CD4-positive, alpha-beta T cell (primary cell): Measurements from ENCODE around the gene HPS1. TPM values are rescaled to one million over a fixed set of nuclear protein-coding genes. Genes with fewer than 3 reads are reported as not detected.

Experiments used
- ATAC-seq: fragments of 200-7000 bp; cut with Tn5 transposase; one replicate; pipeline ENCODE4 v1.10.0; 2022; ENCODE audit warnings: mild to moderate bottlenecking; ENCODE audit not compliant: poor library complexity
- CTCF ChIA-PET: fragments of 350-600 bp; sonication (Branson Sonifier 250); formaldehyde crosslinking; loops from one replicate; lab custom pipeline; 2021; ENCODE audit warnings: antibody characterized with exemption, inconsistent platforms; lab: Charles Lee
- POLR2A ChIA-PET: fragments of 350-600 bp; sonication (Branson Sonifier 250); formaldehyde crosslinking; loops from one replicate; lab custom pipeline; 2021; ENCODE audit warnings: antibody characterized with exemption, inconsistent platforms; lab: Charles Lee
- DNase-seq, 14 experiments: peaks; one replicate each; pipeline ENCODE4 v3.0.0-alpha.2; 2013 to 2020; ENCODE audit warnings: mixed read lengths in 2 of 14
- H3K27ac ChIP-seq, 2 donors: one replicate each; pipeline versions ENCODE4 v1.5.1 to v1.7.0; 2013; ENCODE audit warnings: low read length in 2 of 2, low read depth in 1 of 2, mild to moderate bottlenecking in 1 of 2
- H3K27me3 ChIP-seq, 2 experiments: 1 replicate in 1 of 2; 2 replicates in 1 of 2; pipeline versions ENCODE4 v1.6.1 to v1.7.0; 2013; ENCODE audit warnings: low read length in 2 of 2, control low read depth in 1 of 2, mild to moderate bottlenecking in 1 of 2, moderate library complexity in 1 of 2; ENCODE audit not compliant: insufficient read depth in 2 of 2, control insufficient read depth in 1 of 2
- H3K36me3 ChIP-seq: one replicate; pipeline ENCODE4 v1.6.1; 2013; ENCODE audit warnings: low read length, control low read depth; ENCODE audit not compliant: insufficient read depth
- H3K4me1 ChIP-seq: one replicate; pipeline ENCODE4 v1.6.1; 2013; ENCODE audit warnings: low read length, control low read depth; ENCODE audit not compliant: insufficient read depth
- H3K4me3 ChIP-seq: one replicate; pipeline ENCODE4 v1.5.1; 2013; ENCODE audit warnings: mild to moderate bottlenecking, low read length, moderate library complexity
- H3K9me3 ChIP-seq, 2 experiments: 1 replicate in 1 of 2; 2 replicates in 1 of 2; pipeline versions ENCODE4 v1.6.1 to v1.7.0; 2013; ENCODE audit warnings: low read length in 2 of 2, mild to moderate bottlenecking in 2 of 2, control low read depth in 1 of 2, moderate library complexity in 1 of 2; ENCODE audit not compliant: control insufficient read depth in 1 of 2, insufficient read depth in 1 of 2
- H3K27ac Mint-ChIP-seq: one replicate; pipeline ENCODE4 v1.8.0; 2020; ENCODE audit warnings: mixed read lengths
- H3K27me3 Mint-ChIP-seq: one replicate; pipeline ENCODE4 v1.8.0; 2021; ENCODE audit warnings: mixed read lengths
- H3K36me3 Mint-ChIP-seq: one replicate; pipeline ENCODE4 v1.8.0; 2021; ENCODE audit warnings: low read depth, mixed read lengths
- H3K4me1 Mint-ChIP-seq: one replicate; pipeline ENCODE4 v1.8.0; 2021; ENCODE audit warnings: low read depth, mixed read lengths
- H3K4me3 Mint-ChIP-seq: one replicate; pipeline ENCODE4 v1.8.0; 2020; ENCODE audit warnings: mild to moderate bottlenecking, mixed read lengths
- H3K9me3 Mint-ChIP-seq: one replicate; pipeline ENCODE4 v1.8.0; 2020; ENCODE audit warnings: mixed read lengths
- intact Hi-C, 2 experiments: fragments of 100-400 bp; cut with DNase I in 1 of 2; cut with micrococcal nuclease in 1 of 2; formaldehyde crosslinking; loops; one replicate each; pipeline versions ENCODE4 v1.15.1 to v1.9.0; 2023 to 2025; cut with DNase I, micrococcal nuclease
- total RNA-seq, 174 experiments: library from RNA in 2 of 174; stranded (reverse) in 2 of 174; gene quantifications; one replicate each; pipeline ENCODE4 v1.2.3 and lab custom pipeline; 2021 to 2026
- TF ChIP-seq, protein P1 (sequence below): fragments of 200-600 bp; IDR thresholded peaks from one replicate; pipeline ENCODE4 v1.8.0; 2022; ENCODE audit warnings: antibody characterized with exemption, mild to moderate bottlenecking

HPS1 gene
- total RNA-seq, 2 experiments from 2014 or later = 49.8 to 50.5 TPM

DNA sequence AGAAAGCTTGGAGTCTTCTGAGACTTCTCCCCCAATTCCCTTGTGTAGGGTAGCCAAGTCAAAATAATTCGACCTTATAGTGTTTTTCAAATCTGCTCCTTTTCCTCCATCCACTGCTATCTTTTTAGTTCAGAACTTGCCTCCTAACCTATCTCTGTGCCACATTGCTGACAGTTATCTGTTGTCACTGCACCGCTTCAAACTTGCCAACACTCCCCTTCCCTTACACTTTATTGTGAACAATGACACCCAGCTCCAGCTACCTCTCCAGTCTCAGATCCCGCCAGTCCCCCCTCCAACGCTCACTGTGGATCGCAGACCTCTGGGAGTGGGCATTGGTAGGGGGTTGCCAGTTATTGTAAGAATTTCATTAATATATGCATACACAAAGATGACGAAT, 16.3 kb upstream of the HPS1 start:
- DNase-seq (no peak), ATAC-seq (no peak)
- Histone ChIP-seq H3K9me3 (no peaks in the 10 kb centered on the region), H3K27ac (no peak overlapping the region), H3K4me1 (peaks cover 1% of the 10 kb centered on the region), H3K27me3 (peaks cover 0 to 6% of the 10 kb centered on the region in 2 experiments), H3K36me3 (no peaks in the 10 kb centered on the region), H3K4me3 (no peak overlapping the region)
- ChIA-PET POLR2A (no interaction called here), CTCF (no interaction called here)
- peaks cover 6% of the 10 kb centered on the region for H3K4me1 Mint-ChIP-seq
- peaks cover 23% of the 10 kb centered on the region for H3K27me3 Mint-ChIP-seq
- no peak overlapping the region for H3K4me3 Mint-ChIP-seq
- no peaks in the 10 kb centered on the region for H3K9me3 Mint-ChIP-seq
- H3K36me3 Mint-ChIP-seq = no peaks in the 10 kb centered on the region
- intact Hi-C loops = loop anchor here (10.0 kb wide), 3 partner anchors 932 to 1152 kb away; partner anchors contain the start of gene GOT1 (in 1 of the 2)
- H3K27ac Mint-ChIP-seq = no peak overlapping the region
- TF ChIP-seq, protein P1, sequence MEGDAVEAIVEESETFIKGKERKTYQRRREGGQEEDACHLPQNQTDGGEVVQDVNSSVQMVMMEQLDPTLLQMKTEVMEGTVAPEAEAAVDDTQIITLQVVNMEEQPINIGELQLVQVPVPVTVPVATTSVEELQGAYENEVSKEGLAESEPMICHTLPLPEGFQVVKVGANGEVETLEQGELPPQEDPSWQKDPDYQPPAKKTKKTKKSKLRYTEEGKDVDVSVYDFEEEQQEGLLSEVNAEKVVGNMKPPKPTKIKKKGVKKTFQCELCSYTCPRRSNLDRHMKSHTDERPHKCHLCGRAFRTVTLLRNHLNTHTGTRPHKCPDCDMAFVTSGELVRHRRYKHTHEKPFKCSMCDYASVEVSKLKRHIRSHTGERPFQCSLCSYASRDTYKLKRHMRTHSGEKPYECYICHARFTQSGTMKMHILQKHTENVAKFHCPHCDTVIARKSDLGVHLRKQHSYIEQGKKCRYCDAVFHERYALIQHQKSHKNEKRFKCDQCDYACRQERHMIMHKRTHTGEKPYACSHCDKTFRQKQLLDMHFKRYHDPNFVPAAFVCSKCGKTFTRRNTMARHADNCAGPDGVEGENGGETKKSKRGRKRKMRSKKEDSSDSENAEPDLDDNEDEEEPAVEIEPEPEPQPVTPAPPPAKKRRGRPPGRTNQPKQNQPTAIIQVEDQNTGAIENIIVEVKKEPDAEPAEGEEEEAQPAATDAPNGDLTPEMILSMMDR = no peak

DNA sequence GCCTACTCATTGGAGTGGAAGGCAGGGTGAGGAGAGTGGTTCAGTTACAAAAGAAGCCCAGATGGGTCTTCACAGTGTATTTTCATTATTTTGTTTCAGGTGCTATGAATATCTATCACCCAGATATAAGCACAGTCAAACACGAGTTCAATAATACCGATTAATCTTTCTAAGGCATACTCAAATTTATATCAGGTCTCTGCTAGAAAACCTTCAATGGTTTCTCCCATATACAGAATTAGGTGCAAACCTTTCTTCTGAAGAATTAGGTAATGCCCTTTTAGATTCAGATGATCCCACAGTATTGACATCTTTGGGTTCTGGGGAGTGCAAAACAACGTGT, 14.7 kb upstream of the HPS1 start:
- Histone ChIP-seq H3K27me3 (peaks cover 0 to 12% of the 10 kb centered on the region in 2 experiments), H3K36me3 (no peaks in the 10 kb centered on the region), H3K9me3 (no peaks in the 10 kb centered on the region), H3K4me3 (no peak overlapping the region), H3K4me1 (no peaks in the 10 kb centered on the region), H3K27ac (no peak overlapping the region)
- TF ChIP-seq, protein P1 = no peak
- Mint-ChIP-seq H3K4me1 (no peaks in the 10 kb centered on the region), H3K9me3 (no peaks in the 10 kb centered on the region), H3K36me3 (no peaks in the 10 kb centered on the region), H3K4me3 (no peak overlapping the region), H3K27ac (no peak overlapping the region), H3K27me3 (peaks cover 25% of the 10 kb centered on the region)
- ChIA-PET POLR2A (no interaction called here), CTCF (no interaction called here)
- intact Hi-C loops = loop anchor here (10.0 kb wide), 3 partner anchors 933 to 1153 kb away; partner anchors contain the start of gene GOT1 (in 1 of the 2)
- ATAC-seq = no peak
- no peak for DNase-seq

DNA sequence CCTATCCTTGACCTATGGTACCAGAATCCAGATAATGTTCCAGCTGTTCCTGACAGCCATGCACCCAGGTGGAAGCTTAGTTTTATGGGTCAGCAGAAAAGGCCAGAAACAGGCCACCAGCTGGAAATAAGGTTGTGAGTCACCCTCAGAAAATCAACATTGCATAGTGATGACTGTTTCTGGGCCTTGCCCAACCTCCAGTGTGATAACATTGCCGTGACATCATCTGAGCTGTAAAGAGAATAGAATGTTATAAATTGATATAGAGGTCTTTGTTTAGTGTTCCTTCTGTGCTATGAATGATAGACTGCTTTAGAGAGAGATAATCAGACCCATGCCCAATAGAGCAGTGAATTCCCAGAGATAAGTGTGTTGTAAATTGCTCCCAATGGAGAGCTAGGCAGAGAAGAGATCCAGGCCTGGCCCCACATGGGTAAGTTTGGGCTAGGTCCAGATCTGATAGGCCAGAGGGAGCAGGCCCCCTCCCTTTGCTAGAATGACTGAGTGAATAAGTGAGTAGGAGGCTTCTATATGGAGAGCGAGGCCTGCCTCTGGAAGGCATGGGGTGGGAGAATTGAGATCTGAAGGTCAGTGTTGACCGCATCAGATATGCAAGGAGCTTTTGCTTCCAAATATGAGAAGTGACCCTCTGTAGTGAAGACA, 14.2 kb upstream of the HPS1 start:
- no peaks in the 10 kb centered on the region for H3K9me3 Mint-ChIP-seq
- no peaks in the 10 kb centered on the region for H3K36me3 ChIP-seq
- H3K27ac ChIP-seq = no peak overlapping the region
- no peaks in the 10 kb centered on the region for H3K9me3 ChIP-seq
- no peaks in the 10 kb centered on the region for H3K36me3 Mint-ChIP-seq
- DNase-seq (no peak), ATAC-seq (no peak)
- H3K4me1 Mint-ChIP-seq = no peaks in the 10 kb centered on the region
- intact Hi-C loops = loop anchor here (10.0 kb wide), 3 partner anchors 934 to 1154 kb away; partner anchors contain the start of gene GOT1 (in 1 of the 2)
- H3K27ac Mint-ChIP-seq = no peak overlapping the region
- H3K4me3 ChIP-seq = no peak overlapping the region
- peaks cover 25% of the 10 kb centered on the region for H3K27me3 Mint-ChIP-seq
- ChIA-PET POLR2A (no interaction called here), CTCF (no interaction called here)
- H3K4me3 Mint-ChIP-seq = no peak overlapping the region
- TF ChIP-seq, protein P1 = no peak
- H3K27me3 ChIP-seq = peaks cover 0 to 12% of the 10 kb centered on the region in 2 experiments
- no peaks in the 10 kb centered on the region for H3K4me1 ChIP-seq
